ENCODE results near the gene PKHD1.

DNA sequence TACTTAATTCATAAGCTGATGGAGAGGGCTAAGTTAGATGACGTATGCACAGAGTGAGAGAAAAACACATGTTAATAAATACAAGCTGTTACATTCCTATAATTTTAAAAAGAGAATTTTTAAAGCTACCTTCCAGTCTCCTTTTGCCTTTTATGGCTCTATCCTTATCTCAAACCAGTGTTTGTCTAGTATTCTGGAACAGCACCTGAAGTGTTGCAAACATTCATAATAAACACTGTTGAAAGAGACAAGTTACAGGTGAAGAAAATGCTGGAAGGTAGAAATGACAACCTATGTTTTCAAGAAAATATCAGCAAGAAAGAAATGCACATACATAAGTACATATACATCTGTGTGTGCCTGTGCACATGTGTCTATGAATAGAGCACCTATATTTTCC, 409.1 kb downstream of the PKHD1 start:
- no peak for TF ChIP-seq CTCF (IDR thresholded peaks at IDR 0.05; ENCODE audit: insufficient read depth, low read length)
- TF ChIP-seq POLR2AphosphoS5 (IDR thresholded peaks at IDR 0.05; ENCODE audit: low read depth): no peak
- no peak for TF ChIP-seq REST (IDR thresholded peaks at IDR 0.05; ENCODE audit: insufficient replicate concordance, low read depth)

Data from HL-60 (cell line).